Measurements from ENCODE around the gene FOLR2.

The FOLR2 gene

DNA sequence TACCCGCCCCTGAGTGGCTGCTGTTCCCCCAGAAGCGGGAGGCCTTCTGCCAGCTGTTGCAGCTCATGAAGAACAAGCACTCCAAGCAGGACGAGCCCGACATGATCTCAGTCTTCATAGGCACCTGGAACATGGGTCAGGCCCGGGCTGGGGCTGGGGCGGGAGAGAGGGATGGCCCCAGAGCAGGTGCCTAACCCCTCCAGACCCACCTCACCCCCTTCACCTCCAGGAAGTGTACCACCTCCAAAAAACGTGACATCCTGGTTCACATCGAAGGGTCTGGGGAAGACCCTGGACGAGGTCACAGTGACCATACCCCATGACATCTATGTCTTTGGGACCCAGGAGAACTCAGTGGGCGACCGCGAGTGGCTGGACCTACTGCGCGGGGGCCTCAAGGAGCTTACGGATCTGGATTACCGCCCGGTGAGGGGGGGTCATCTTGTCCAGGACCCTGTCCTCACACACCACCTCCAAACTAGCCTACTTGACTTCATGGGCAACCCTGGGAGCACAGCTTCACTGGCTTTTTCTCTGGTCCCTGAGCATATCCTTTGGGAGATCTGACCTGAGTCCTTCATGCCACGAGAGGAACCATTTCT lies 14.3 kb downstream of the FOLR2 start:
- no peak for DNase-seq

- DNase-seq, result no peak
Observed at GRCh38 chr11:72231396-72232259, 15.0 kb downstream of the FOLR2 start.

GRCh38 chr11:72232260-72233055 lies 15.9 kb downstream of the FOLR2 start:
- no peak for DNase-seq

- DNase-seq, result no peak
Observed at GRCh38 chr11:72233056-72233772, 16.6 kb downstream of the FOLR2 start.

DNA sequence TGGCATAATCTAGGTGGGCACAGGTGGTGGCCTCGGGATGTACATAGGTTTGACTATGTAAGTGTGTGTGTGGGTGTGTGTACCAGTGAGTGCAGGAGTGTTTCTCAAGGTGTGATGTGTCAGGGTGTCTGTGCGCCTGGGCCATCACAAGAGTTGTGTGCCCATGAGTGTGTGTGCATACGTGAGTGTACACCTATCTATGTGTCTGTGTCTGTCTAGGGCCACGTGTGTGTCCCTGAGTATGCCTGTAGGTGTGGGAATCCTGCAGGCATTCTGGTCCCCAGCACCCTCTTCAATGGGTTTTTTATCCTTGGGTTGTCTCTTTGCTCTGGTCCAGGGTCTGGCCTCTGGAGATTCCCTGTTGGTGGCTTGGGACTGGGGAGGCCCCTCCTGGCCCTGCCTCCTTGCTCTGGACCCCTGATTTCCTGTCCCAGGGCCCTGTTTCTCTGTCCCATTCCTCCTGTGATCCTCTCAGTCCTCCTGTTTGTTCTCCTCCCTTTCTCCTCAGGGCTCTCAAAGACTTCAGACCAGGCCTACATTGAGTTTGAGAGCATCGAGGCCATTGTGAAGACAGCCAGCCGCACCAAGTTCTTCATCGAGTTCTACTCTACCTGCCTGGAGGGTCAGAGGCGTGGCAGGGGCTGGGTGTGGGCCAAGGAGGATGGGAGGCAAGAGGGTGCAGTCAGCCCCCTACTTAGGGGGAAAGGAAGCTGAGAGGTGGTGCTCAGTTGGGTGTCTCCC lies 17.3 kb downstream of the FOLR2 start:
- DNase-seq, result no peak

GRCh38 chr11:72234514-72234830 lies 17.9 kb downstream of the FOLR2 start:
- DNase-seq, result no peak

- no peak for DNase-seq
Observed at GRCh38 chr11:72234920-72235319, 18.3 kb downstream of the FOLR2 start.

DNA sequence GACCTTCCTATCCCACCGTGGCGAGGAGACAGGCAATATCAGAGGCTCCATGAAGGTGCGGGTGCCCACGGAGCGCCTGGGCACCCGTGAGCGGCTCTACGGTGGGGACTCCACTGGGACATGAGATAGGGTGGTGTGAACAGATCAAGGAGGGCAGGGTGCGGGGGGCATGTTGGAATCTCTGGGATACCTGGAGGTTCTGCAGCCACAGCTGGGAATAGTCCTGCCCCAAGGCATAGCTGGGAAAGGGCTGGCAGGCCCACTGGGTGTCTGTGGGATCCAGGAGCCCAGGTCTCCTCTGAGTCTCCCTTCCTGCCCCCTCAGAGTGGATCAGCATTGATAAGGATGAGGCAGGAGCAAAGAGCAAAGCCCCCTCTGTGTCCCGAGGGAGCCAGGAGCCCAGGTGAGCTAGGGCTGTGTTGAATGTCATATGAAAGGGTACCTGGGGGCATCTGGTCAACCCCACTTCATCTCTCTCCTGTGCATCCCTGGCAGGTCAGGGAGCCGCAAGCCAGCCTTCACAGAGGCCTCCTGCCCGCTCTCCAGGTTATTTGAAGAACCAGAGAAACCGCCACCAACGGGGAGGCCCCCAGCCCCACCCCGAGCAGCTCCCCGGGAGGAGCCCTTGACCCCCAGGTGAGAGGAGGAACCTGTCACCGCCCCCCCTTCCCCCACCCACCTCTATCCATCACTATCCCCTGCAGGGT lies 18.9 kb downstream of the FOLR2 start:
- no peak for DNase-seq

DNA sequence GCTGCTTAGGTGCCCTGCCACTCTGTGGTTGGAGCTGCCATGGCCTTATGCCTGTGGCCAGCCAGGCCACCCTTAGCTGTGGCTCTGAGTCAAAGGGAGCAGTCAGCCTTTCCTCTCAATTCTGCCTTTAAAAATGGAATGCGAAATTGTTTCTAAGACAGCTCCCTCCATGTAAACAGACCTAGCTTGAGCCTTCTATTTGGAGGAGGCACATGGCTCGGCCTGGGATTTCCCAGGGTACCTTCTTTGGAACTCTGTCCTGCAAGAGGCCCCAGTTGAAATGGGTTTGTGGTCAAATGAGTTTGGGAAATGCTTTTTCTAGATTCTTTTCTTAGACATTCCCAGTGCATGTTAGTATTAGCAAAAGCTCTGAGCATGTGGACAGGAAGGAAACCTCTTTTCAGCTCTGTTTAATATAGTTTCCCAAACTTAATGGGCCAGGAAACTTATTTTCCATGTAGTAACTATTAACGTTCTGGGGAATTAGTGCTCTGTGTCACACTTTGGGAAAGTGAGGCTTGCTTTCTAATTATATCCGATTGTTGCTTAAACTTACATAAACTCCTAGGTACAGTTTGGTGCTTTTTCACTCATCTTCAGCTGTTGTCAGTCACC lies 19.6 kb downstream of the FOLR2 start:
- no peak for DNase-seq

DNA sequence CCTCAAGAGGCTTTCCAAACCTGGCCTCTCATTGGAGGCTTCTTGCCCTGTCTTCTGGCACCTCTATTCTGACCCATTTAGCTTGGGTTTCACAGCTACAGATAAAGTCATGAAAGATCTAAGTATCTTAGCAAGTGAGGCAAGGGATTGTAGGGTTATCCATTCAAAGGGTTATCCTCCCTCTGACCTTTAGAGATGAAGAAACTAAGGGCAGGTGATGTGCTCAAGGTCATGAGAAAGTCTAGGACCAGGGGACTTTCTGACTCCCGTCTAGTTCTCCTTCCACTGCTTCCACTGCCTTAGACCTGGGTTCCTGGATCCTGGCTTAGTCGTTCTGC lies 20.1 kb downstream of the FOLR2 start:
- no peak for DNase-seq

DNA sequence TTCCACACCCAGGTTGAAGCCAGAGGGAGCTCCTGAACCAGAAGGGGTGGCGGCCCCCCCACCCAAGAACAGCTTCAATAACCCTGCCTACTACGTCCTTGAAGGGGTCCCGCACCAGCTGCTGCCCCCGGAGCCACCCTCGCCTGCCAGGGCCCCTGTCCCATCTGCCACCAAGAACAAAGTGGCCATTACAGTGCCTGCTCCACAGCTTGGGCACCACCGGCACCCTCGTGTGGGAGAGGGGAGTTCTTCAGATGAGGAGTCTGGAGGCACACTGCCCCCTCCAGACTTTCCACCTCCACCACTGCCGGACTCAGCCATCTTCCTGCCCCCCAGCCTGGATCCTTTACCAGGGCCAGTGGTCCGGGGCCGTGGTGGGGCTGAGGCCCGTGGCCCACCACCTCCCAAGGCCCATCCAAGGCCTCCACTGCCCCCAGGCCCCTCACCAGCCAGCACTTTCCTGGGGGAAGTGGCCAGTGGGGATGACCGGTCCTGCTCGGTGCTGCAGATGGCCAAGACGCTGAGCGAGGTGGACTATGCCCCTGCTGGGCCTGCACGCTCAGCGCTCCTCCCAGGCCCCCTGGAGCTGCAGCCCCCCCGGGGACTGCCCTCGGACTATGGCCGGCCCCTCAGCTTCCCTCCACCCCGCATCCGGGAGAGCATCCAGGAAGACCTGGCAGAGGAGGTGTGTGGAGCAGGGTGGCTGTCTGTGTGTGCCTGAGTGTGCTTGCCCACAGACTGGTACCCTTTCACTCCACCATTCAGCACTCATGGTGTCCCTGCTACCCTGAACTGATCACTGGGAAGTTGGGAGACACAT lies 20.7 kb downstream of the FOLR2 start:
- no peak for DNase-seq

DNA sequence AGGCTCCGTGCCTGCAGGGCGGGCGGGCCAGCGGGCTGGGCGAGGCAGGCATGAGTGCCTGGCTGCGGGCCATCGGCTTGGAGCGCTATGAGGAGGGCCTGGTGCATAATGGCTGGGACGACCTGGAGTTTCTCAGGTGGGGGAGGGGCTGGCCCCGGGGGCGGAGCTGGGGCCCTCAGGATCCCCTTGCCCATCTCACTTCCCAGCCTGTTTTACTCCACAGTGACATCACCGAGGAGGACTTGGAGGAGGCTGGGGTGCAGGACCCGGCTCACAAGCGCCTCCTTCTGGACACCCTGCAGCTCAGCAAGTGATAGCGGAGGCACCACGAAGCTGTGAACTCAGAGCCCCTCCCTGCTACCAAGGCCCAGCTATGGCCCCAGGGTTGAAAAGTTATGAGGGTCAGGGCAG lies 21.5 kb downstream of the FOLR2 start:
- no peak for DNase-seq

GRCh38 chr11:72238492-72239312 lies 22.1 kb downstream of the FOLR2 start:
- no peak for DNase-seq

DNA sequence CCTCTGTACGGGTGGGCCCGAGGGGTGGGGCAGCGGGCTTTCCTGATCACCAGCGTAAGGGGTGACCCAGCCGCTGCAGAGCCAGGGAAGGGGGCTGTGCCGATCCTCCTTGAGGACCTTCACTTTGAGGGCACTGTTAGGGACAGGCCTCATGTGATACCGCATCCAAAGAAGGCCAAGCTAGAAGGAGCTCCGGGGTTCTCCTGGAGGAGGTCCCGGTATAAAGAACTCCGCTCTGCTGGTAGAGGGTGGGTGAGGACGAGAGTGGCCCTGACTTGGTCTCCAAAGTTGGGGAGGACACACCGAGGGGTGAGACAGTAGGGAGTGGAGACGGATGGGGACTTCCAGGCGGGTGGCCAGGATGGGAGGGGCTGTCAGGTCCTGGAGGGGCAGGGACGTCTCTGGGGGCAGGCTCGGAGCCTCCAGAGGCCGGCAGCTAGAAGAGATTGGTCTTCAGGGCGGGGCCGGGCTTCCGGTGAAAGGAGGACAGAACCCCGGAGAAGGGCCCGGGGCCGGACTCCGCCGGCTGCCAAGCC lies 22.8 kb downstream of the FOLR2 start:
- DNase-seq, result no peak

DNA sequence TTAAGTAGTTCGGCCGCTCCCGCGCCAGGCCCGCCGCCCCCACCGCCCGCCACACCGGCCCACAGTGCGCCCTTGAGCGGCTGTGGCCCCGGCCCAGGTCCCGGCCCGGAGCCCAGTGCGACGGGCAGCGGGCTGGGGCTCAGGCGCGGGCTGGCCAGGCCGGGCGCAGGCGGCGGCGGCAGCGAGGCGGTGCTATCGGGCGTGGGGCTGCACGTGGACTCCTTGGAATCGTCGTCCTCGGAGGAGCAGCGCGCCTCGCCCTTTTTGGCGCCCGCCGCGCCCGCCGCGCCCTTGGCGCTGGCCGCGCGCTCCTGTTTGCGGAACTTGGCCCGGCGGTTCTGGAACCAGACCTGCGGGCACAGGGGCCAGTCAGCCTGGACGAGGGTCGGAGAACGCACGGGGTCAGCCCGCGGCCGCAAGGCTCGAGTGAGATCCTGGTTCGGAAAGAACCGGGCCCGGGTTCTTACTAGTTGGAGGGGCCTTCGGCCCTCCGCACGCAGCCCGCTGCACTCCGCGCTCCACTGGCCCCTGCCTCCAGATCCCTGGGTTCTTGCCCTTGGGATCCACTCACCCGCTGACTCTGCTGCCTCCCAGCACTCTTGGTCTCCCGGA lies 23.4 kb downstream of the FOLR2 start:
- DNase-seq, result no peak

- no peak for DNase-seq
Observed at GRCh38 chr11:72240461-72241290, 24.1 kb downstream of the FOLR2 start.

GRCh38 chr11:72241291-72241781 lies 24.7 kb downstream of the FOLR2 start:
- no peak for DNase-seq

GRCh38 chr11:72242141-72242540 lies 25.5 kb downstream of the FOLR2 start:
- no peak for DNase-seq
